ENCODE measurements around the gene MAP3K5. TPM values are rescaled to one million over a fixed set of nuclear protein-coding genes. Genes with fewer than 3 reads are reported as not detected.

Gene MAP3K5
- total RNA-seq, 6 donors from 2014 or later, result 26.4 to 45.1 (median 41.8) TPM

DNA sequence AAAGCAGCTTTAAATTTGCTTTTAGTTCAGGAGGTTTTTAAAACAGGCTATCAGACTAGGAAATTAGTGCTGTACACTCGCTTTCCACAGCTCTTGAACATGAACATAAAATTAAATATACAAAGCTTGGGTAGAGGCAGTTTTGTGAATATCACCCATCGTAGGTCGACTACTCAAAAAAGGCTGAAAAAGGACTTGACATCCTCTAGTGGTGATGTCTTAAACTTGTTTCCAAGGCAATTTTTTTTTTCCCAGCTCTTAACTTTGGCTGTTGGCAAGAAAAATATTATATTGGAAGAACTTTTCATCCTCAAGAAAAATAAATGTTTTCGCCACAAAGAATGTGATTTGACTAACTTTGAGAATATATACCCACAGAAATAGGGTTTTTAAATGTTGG, 244.9 kb downstream of the MAP3K5 start:
- no peak for ATAC-seq (ENCODE audit: low FRiP score in 2 of 2)
- peak in 4 of 6 experiments; percentile 26 to 52 (median 46) for TF ChIP-seq CTCF (IDR thresholded peaks at IDR 0.05)
- TF ChIP-seq POLR2A (IDR thresholded peaks at IDR 0.05), result no peak
- Histone ChIP-seq H3K27ac (no peak overlapping the region), H3K4me1 (peaks cover 17 to 23% (median 18%) of the 10 kb centered on the region in 4 donors), H3K36me3 (no peaks in the 10 kb centered on the region), H3K9me3 (no peaks in the 10 kb centered on the region), H3K4me3 (no peak overlapping the region), H3K27me3 (peaks cover 0 to 13% (median 2%) of the 10 kb centered on the region in 4 donors)
- 39 to 43% methylated on average over 4 of the region's 4 CpGs for WGBS, 2 donors
- DNase-seq, result no peak

DNA sequence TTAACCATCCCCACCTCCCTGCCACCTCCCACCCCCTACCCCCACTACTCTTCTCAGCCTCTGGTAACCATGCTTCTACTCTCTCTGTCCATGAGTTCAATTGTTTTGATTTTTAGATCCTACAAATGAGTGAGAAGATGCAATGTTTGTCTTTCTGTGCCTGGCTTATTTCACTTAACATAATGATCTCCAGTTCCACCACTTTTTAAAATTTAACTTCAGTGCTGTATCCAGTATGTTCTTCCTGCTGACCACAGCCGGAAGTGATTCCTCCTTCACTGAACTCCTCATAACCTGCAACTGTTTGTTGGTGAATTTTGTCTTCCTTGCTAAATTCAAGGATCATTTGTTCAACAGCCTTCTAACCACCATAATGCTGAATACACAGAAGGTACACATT, 245.9 kb downstream of the MAP3K5 start:
- TF ChIP-seq CTCF (IDR thresholded peaks at IDR 0.05), result no peak
- no peak for TF ChIP-seq EP300 (IDR thresholded peaks at IDR 0.05)
- no peak for TF ChIP-seq POLR2A (IDR thresholded peaks at IDR 0.05)
- TF ChIP-seq POLR2AphosphoS5 (IDR thresholded peaks at IDR 0.05), result no peak

GRCh38 chr6:136544326-136544725, 248.0 kb downstream of the MAP3K5 start:
- H3K27ac ChIP-seq, result no peak overlapping the region
- ATAC-seq (ENCODE audit: low FRiP score in 2 of 2), result no peak

More for the DNA sequence above, 245.9 kb downstream of the MAP3K5 start:
- no peaks in the 10 kb centered on the region for H3K36me3 ChIP-seq
- 67 to 72% methylated on average over 1 of the region's 1 CpG for WGBS, 2 donors
- H3K27ac ChIP-seq, result no peak overlapping the region
- ATAC-seq (ENCODE audit: low FRiP score in 2 of 2) (no peak), DNase-seq (no peak)
- peaks cover 0 to 13% (median 2%) of the 10 kb centered on the region in 4 donors for H3K27me3 ChIP-seq
- H3K4me1 ChIP-seq, result peaks cover 17 to 22% (median 18%) of the 10 kb centered on the region in 4 donors
- H3K9me3 ChIP-seq, result no peaks in the 10 kb centered on the region
- H3K4me3 ChIP-seq, result no peak overlapping the region

GRCh38 chr6:136541395-136541794, 250.9 kb downstream of the MAP3K5 start:
- DNase-seq, result no peak
- Histone ChIP-seq H3K4me3 (no peak overlapping the region), H3K27me3 (no peaks in the 10 kb centered on the region), H3K36me3 (no peaks in the 10 kb centered on the region), H3K9me3 (no peaks in the 10 kb centered on the region), H3K4me1 (no peaks in the 10 kb centered on the region), H3K27ac (no peak overlapping the region)
- ATAC-seq (ENCODE audit: low FRiP score in 2 of 2), result no peak
- 86 to 89% methylated on average over 2 of the region's 2 CpGs for WGBS, 2 donors
- TF ChIP-seq POLR2AphosphoS5 (IDR thresholded peaks at IDR 0.05) (no peak), CTCF (IDR thresholded peaks at IDR 0.05) (no peak), EP300 (IDR thresholded peaks at IDR 0.05) (no peak), POLR2A (IDR thresholded peaks at IDR 0.05) (no peak)

More at GRCh38 chr6:136544326-136544725, 248.0 kb downstream of the MAP3K5 start:
- peaks cover 4 to 8% (median 5%) of the 10 kb centered on the region in 4 donors for H3K4me1 ChIP-seq
- H3K36me3 ChIP-seq, result no peaks in the 10 kb centered on the region
- 25 to 44% methylated on average over 1 of the region's 1 CpG for WGBS, 2 donors
- no peak for DNase-seq
- peaks cover 0 to 2% (median 0%) of the 10 kb centered on the region in 4 donors for H3K27me3 ChIP-seq
- no peak for TF ChIP-seq POLR2AphosphoS5 (IDR thresholded peaks at IDR 0.05)
- TF ChIP-seq POLR2A (IDR thresholded peaks at IDR 0.05), result no peak
- no peak for TF ChIP-seq EP300 (IDR thresholded peaks at IDR 0.05)
- no peak for TF ChIP-seq CTCF (IDR thresholded peaks at IDR 0.05)
- no peaks in the 10 kb centered on the region for H3K9me3 ChIP-seq
- no peak overlapping the region for H3K4me3 ChIP-seq

GRCh38 chr6:136539967-136540652, 252.2 kb downstream of the MAP3K5 start:
- Histone ChIP-seq H3K36me3 (no peaks in the 10 kb centered on the region), H3K9me3 (no peaks in the 10 kb centered on the region), H3K4me3 (no peak overlapping the region), H3K27me3 (no peaks in the 10 kb centered on the region), H3K4me1 (no peaks in the 10 kb centered on the region), H3K27ac (no peak overlapping the region)
- no peak for DNase-seq
- TF ChIP-seq POLR2A (IDR thresholded peaks at IDR 0.05) (no peak), POLR2AphosphoS5 (IDR thresholded peaks at IDR 0.05) (no peak), EP300 (IDR thresholded peaks at IDR 0.05) (no peak)
- 76 to 81% methylated on average over 6 of the region's 6 CpGs for WGBS, 2 donors
- no peak for ATAC-seq (ENCODE audit: low FRiP score in 2 of 2)
